Fibroblast of skin of left biceps (primary cell): Measurements from ENCODE around the gene CFDP1.

Experiments
- DNase-seq, 2 experiments: peaks; one replicate each; pipeline ENCODE4 v3.0.0-alpha.2; 2013; ENCODE audit warnings: low read depth in 2 of 2

Gene CFDP1

GRCh38 chr16:75251280-75252048, 181.8 kb downstream of the CFDP1 start, which contains the start of gene BCAR1:
BCAR1 (minus strand) TSS chr16:75251624; CDS start chr16:75251482, 142 bp downstream.
- DNase-seq = peak; percentile 48 to 58

DNA sequence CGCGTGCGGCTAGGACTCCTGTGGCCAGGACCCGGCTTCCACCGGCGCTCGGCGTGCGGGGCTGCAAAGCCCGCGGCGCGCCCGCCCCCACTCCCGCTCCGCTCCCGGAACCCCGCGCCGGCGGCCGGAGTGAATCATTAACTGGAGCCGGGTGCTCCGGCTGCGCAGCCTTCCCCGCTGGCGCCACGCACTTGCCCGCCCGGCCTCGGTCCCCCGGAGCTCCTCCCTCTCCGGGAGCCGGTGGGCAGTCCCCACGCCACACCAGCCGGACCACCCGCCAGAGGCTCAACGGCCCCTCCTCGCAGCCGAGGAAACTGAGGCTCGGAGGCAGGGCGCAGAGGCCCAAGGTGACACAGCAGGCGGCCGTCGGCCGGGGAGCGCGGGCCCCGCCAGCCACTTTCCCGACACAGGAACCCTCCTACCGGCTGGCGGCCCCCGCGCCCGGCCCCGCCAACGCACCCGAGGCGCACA, 182.5 kb downstream of the CFDP1 start:
- DNase-seq = no peak

- no peak for DNase-seq
These were observed 183.1 kb downstream of the CFDP1 start for GRCh38 chr16:75250089-75250808.

GRCh38 chr16:75249441-75249840, 183.9 kb downstream of the CFDP1 start:
- DNase-seq = no peak

- no peak for DNase-seq
These were observed 184.5 kb downstream of the CFDP1 start for GRCh38 chr16:75248536-75249380.

GRCh38 chr16:75248142-75248535, 185.2 kb downstream of the CFDP1 start:
- DNase-seq = no peak

GRCh38 chr16:75247249-75247648, 186.1 kb downstream of the CFDP1 start:
- no peak for DNase-seq

GRCh38 chr16:75246504-75247205, 186.6 kb downstream of the CFDP1 start:
- no peak for DNase-seq

- DNase-seq = peak; percentile 72
These were observed 188.2 kb downstream of the CFDP1 start for GRCh38 chr16:75244844-75245758.

DNA sequence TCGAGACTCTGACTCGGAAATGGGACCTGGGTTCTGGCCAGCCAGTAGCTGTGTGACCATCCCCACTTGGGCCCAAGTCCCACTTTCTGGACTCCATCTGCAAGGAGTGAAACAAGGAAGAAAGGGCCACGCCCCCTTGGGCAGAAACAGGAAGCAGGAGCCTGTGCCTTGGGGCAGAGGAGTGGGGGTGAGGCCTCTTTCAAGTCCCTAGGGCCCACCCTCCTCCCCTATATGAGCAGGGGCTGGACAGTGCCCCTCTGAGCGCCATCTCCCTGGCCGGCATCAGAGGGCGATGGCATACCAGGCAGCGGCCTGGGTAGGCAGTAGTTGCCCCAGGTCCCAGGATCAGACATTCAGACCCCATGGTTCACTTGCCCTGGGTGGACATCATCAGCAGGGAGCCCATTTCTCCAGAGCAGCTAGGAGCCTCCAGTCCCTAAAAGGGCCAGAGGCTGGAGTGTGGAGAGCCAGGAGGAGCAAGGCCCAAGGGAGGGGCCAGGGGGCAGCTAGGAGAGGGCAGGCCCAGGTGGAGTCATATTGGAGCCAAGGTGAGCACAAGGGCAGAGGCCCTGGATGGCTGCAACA, 189.0 kb downstream of the CFDP1 start:
- DNase-seq = no peak
